Measurements from ENCODE around the gene RPL36AL.
"Not testable (repeated sequence)": the region's sequence is repeated elsewhere in the genome, so short reads cannot be mapped to it uniquely, and the experiment has no call there.

RPL36AL gene

GRCh38 chr14:49623941-49624839, 3.8 kb upstream of the RPL36AL start:
- H3K4me3 Mint-ChIP-seq, result peak overlapping the region; percentile 98
- peaks cover 36% of the 10 kb centered on the region for H3K36me3 Mint-ChIP-seq (ENCODE audit: low read depth)
- no peaks in the 10 kb centered on the region for H3K27me3 Mint-ChIP-seq (ENCODE audit: low read depth)
- no peaks in the 10 kb centered on the region for H3K9me3 Mint-ChIP-seq
- peak overlapping the region; percentile 77 for H3K27ac Mint-ChIP-seq
- H3K4me1 Mint-ChIP-seq (ENCODE audit: low read depth), result peaks cover 30% of the 10 kb centered on the region

DNA sequence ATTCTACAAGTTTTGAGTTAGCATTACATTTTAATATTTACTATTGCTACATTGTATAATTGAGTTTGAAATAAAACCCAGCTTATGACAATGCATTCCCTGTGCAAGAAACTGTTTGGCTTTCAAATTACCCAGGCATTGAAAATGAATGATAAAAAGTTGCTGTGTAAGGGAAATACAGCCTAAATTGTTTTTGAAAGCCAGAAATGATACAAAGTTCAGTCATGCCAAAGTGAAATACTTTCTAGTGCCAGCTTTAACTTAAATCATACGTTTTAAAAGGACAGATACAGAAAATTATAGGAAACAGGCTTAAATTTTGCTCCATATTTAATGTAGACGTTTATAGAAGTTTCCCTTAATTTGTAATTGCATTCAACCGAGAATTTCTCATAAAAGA, 3.0 kb upstream of the RPL36AL start:
- H3K27ac Mint-ChIP-seq, result peak overlapping the region; percentile 67
- peaks cover 37% of the 10 kb centered on the region for H3K4me1 Mint-ChIP-seq (ENCODE audit: low read depth)
- no peaks in the 10 kb centered on the region for H3K9me3 Mint-ChIP-seq
- peak overlapping the region; percentile 98 for H3K4me3 Mint-ChIP-seq
- peaks cover 44% of the 10 kb centered on the region for H3K36me3 Mint-ChIP-seq (ENCODE audit: low read depth)
- H3K27me3 Mint-ChIP-seq (ENCODE audit: low read depth), result no peaks in the 10 kb centered on the region

DNA sequence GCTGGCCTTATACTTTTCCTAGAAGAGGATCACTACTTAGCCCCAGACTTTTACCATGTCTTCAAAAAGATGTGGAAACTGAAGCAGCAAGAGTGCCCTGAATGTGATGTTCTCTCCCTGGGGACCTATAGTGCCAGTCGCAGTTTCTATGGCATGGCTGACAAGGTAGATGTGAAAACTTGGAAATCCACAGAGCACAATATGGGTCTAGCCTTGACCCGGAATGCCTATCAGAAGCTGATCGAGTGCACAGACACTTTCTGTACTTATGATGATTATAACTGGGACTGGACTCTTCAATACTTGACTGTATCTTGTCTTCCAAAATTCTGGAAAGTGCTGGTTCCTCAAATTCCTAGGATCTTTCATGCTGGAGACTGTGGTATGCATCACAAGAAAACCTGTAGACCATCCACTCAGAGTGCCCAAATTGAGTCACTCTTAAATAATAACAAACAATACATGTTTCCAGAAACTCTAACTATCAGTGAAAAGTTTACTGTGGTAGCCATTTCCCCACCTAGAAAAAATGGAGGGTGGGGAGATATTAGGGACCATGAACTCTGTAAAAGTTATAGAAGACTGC, 1.7 kb upstream of the RPL36AL start:
- no peaks in the 10 kb centered on the region for H3K9me3 Mint-ChIP-seq
- no peaks in the 10 kb centered on the region for H3K27me3 Mint-ChIP-seq (ENCODE audit: low read depth)
- peaks cover 45% of the 10 kb centered on the region for H3K4me1 Mint-ChIP-seq (ENCODE audit: low read depth)
- H3K36me3 Mint-ChIP-seq (ENCODE audit: low read depth), result peaks cover 48% of the 10 kb centered on the region
- H3K27ac Mint-ChIP-seq, result peak overlapping the region; percentile 75
- peak overlapping the region; percentile 98 for H3K4me3 Mint-ChIP-seq

GRCh38 chr14:49621114-49621881, 872 bp upstream of the RPL36AL start:
- peaks cover 45% of the 10 kb centered on the region for H3K4me1 Mint-ChIP-seq (ENCODE audit: low read depth)
- H3K4me3 Mint-ChIP-seq, result peak overlapping the region; percentile 98
- no peaks in the 10 kb centered on the region for H3K9me3 Mint-ChIP-seq
- no peaks in the 10 kb centered on the region for H3K27me3 Mint-ChIP-seq (ENCODE audit: low read depth)
- peaks cover 53% of the 10 kb centered on the region for H3K36me3 Mint-ChIP-seq (ENCODE audit: low read depth)
- peak overlapping the region; percentile 98 for H3K27ac Mint-ChIP-seq

GRCh38 chr14:49619730-49620129, 696 bp downstream of the RPL36AL start:
- peaks cover 41% of the 10 kb centered on the region for H3K4me1 Mint-ChIP-seq (ENCODE audit: low read depth)
- peak overlapping the region; percentile 98 for H3K27ac Mint-ChIP-seq
- no peaks in the 10 kb centered on the region for H3K27me3 Mint-ChIP-seq (ENCODE audit: low read depth)
- H3K36me3 Mint-ChIP-seq (ENCODE audit: low read depth), result peaks cover 52% of the 10 kb centered on the region
- H3K4me3 Mint-ChIP-seq, result peak overlapping the region; percentile 98
- no peaks in the 10 kb centered on the region for H3K9me3 Mint-ChIP-seq

GRCh38 chr14:49619273-49619672, 1.2 kb downstream of the RPL36AL start:
- Mint-ChIP-seq H3K36me3 (ENCODE audit: low read depth) (peaks cover 52% of the 10 kb centered on the region), H3K27ac (peak overlapping the region; percentile 98), H3K4me3 (peak overlapping the region; percentile 98), H3K4me1 (ENCODE audit: low read depth) (peaks cover 40% of the 10 kb centered on the region)
- H3K9me3 Mint-ChIP-seq; H3K27me3 Mint-ChIP-seq (ENCODE audit: low read depth): not testable (repeated sequence)

DNA sequence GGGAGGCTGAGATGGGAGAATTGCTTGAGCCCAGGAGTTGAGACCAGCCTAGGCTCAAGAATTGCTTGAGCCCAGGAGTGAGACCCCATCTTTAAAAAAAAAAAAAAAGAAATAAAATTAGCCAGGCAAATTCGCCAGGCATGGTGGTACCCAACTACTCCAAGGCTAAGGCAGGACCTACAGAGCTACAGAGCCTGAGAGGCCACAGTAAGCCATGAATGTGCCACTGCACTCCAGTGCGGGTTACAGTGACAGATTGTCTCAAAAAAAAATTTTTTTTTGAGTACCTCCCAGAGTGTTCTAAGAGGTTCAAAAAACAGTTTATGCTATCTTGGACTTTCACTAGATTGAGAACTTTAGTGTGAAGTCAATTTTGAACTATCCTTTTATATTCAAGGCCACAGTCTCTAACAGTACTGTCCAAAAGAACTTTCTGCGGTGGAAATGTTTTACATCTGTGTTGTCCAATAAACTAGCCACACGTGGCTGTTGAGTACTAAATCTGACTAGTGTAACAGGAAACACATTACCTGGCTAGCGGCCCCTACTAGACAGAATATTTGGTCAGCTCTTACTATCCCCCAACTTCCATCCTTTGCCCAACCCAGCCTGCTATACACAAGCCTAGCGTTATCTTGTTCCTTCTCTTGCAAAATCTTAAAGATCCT, 2.4 kb downstream of the RPL36AL start:
- Mint-ChIP-seq H3K4me1 (ENCODE audit: low read depth) (peaks cover 32% of the 10 kb centered on the region), H3K27me3 (ENCODE audit: low read depth) (no peaks in the 10 kb centered on the region), H3K9me3 (no peaks in the 10 kb centered on the region), H3K36me3 (ENCODE audit: low read depth) (peaks cover 48% of the 10 kb centered on the region), H3K27ac (peak overlapping the region; percentile 13), H3K4me3 (peak overlapping the region; percentile 18)

- peaks cover 26% of the 10 kb centered on the region for H3K4me1 Mint-ChIP-seq (ENCODE audit: low read depth)
- H3K27me3 Mint-ChIP-seq (ENCODE audit: low read depth), result no peaks in the 10 kb centered on the region
- H3K27ac Mint-ChIP-seq, result no peak overlapping the region
- H3K4me3 Mint-ChIP-seq, result no peak overlapping the region
- H3K9me3 Mint-ChIP-seq, result no peaks in the 10 kb centered on the region
- H3K36me3 Mint-ChIP-seq (ENCODE audit: low read depth), result peaks cover 34% of the 10 kb centered on the region
These were observed 4.7 kb downstream of the RPL36AL start for GRCh38 chr14:49615776-49616175.

- H3K9me3 Mint-ChIP-seq, result no peaks in the 10 kb centered on the region
- no peaks in the 10 kb centered on the region for H3K27me3 Mint-ChIP-seq (ENCODE audit: low read depth)
- H3K27ac Mint-ChIP-seq, result no peak overlapping the region
- H3K36me3 Mint-ChIP-seq (ENCODE audit: low read depth), result peaks cover 26% of the 10 kb centered on the region
- no peak overlapping the region for H3K4me3 Mint-ChIP-seq
- H3K4me1 Mint-ChIP-seq (ENCODE audit: low read depth), result peaks cover 25% of the 10 kb centered on the region
These were observed 6.2 kb downstream of the RPL36AL start for GRCh38 chr14:49614196-49614595.

DNA sequence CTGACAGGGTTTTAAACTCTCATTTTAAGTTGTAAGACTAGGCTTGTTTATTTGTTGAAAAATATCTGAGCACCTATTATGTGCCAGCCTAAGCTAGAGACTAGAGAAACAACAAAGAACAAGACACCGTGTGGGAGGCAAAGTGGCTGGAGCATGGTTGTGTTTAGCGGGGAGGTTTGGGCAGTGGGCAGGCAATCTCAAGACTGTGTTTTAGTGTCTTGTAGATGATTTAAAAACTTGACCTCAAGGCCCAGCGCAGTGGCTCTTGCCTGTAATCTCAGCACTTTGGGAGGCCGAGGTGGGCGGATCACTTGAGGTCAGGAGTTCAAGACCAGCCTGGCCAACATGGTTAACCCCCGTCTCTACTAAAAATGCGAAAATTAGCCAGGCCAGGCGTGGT, 7.8 kb downstream of the RPL36AL start:
- Mint-ChIP-seq H3K27me3 (ENCODE audit: low read depth) (no peaks in the 10 kb centered on the region), H3K27ac (no peak overlapping the region), H3K4me1 (ENCODE audit: low read depth) (peaks cover 17% of the 10 kb centered on the region), H3K9me3 (no peaks in the 10 kb centered on the region), H3K36me3 (ENCODE audit: low read depth) (peaks cover 16% of the 10 kb centered on the region), H3K4me3 (no peak overlapping the region)

DNA sequence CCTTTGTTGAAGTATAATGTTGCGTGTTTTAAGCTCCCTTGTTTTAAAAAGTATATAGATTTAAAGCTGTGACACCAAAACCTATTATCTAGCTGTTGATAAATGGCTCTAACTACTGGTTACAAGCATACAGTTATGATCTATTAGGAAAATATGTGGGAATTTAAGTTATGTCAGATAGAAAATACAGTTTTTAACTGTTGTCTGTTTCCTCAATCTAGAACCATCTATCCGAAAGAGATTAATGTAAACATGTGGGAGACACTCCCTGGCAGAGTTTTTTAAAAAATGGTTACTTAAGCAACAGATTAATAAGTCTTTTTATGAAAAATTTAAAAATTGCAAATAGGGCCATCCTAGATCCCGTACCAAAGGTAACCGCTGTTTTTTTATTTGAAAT, 8.2 kb downstream of the RPL36AL start:
- Mint-ChIP-seq H3K36me3 (ENCODE audit: low read depth) (peaks cover 16% of the 10 kb centered on the region), H3K9me3 (no peaks in the 10 kb centered on the region)

GRCh38 chr14:49607583-49607982, 12.8 kb downstream of the RPL36AL start:
- H3K27me3 Mint-ChIP-seq (ENCODE audit: low read depth), result no peaks in the 10 kb centered on the region
- peaks cover 11% of the 10 kb centered on the region for H3K4me1 Mint-ChIP-seq (ENCODE audit: low read depth)
- H3K27ac Mint-ChIP-seq, result no peak overlapping the region
- H3K4me3 Mint-ChIP-seq, result no peak overlapping the region
- peaks cover 16% of the 10 kb centered on the region for H3K36me3 Mint-ChIP-seq (ENCODE audit: low read depth)
- no peaks in the 10 kb centered on the region for H3K9me3 Mint-ChIP-seq

More for the DNA sequence above, 8.2 kb downstream of the RPL36AL start:
- Mint-ChIP-seq H3K4me3 (no peak overlapping the region), H3K4me1 (ENCODE audit: low read depth) (peaks cover 14% of the 10 kb centered on the region), H3K27me3 (ENCODE audit: low read depth) (no peaks in the 10 kb centered on the region), H3K27ac (no peak overlapping the region)

DNA sequence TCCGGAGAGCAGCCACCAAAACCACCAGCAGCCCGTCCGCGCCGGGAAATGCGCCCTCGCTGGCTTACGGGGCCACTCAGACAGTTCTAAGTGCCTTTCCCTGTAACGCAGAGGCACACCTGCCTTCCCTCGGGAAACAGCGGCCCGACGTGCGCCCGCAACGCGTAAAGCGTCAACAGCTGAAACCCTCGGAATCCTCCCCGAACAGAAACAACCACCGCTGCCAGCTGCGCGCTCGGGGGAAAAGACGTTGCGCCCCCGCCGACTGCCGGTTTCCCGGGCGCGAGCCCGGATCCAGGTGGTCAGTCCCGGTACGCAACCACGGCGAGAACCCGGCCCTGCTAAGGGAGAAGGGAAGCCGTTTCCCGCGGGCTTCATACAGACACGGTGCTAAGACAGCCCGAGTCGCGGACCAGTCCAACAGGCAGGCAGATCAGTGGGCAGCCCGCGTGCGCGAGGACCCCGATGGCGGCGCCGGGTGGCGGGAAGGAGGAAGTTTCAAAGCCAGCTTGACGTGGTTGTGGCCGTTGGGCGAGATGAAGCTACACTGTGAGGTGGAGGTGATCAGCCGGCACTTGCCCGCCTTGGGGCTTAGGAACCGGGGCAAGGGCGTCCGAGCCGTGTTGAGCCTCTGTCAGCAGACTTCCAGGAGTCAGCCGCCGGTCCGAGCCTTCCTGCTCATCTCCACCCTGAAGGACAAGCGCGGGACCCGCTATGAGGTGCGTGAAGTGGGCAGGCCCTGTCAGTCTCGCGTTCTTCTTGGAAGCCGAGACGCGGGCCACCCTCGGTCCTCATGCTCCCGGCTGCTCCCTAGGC, 21.7 kb downstream of the RPL36AL start, which contains the start of gene LRR1:
Gene LRR1 (plus strand): TSS at position 456 of the 816 bp plus-strand sequence. CDS start 81 bp downstream, at position 537.
- H3K9me3 Mint-ChIP-seq, result no peaks in the 10 kb centered on the region
- peak within 1 kb of the TSS; percentile 100 for H3K27ac Mint-ChIP-seq
- peaks cover 24% of the 10 kb centered on the region for H3K4me1 Mint-ChIP-seq (ENCODE audit: low read depth)
- peak within 1 kb of the TSS; percentile 100 for H3K4me3 Mint-ChIP-seq
- H3K36me3 Mint-ChIP-seq (ENCODE audit: low read depth), result peaks cover 11% of the 10 kb centered on the region
- no peaks in the 10 kb centered on the region for H3K27me3 Mint-ChIP-seq (ENCODE audit: low read depth)

Data from T-helper 1 cell treated with Interleukin-12 subunit alpha and Interleukin-12 subunit beta and Interleukin-4 antibody, amounts not matched to agents 30 μg/mL and 1 μg/mL, for 36 hours (primary cell).